Measurements from ENCODE around the gene NRARP. TPM values are rescaled to one million over a fixed set of nuclear protein-coding genes. Genes with fewer than 3 reads are reported as not detected.

Gene NRARP
- total and polyA plus RNA-seq, 2 experiments from 2014 or later = 4.0 to 55.1 TPM

- no peak for TF ChIP-seq ZNF462 (CRISPR knock-in tag; IDR thresholded peaks at IDR 0.05)
- no peak for TF ChIP-seq ZNF114 (CRISPR knock-in tag; IDR thresholded peaks at IDR 0.05)
- TF ChIP-seq ETS1 (IDR thresholded peaks at IDR 0.05) = no peak
- TF ChIP-seq JUNB (IDR thresholded peaks at IDR 0.05; ENCODE audit: unreplicated experiment) = no peak
- no peak for TF ChIP-seq EZH2 (IDR thresholded peaks at IDR 0.05; ENCODE audit: low read depth, unreplicated experiment)
Observed at GRCh38 chr9:137266585-137267453, 35.3 kb downstream of the NRARP start (continued).

GRCh38 chr9:137266162-137266527 is 35.9 kb downstream of the NRARP start:
- Histone ChIP-seq H3F3A (replicated peaks; ENCODE audit: low read depth) (0 out of 2 replicates have a peak, but pooled peaks cover 4% of the 10 kb centered on the region), H3K27me3 (ENCODE audit: insufficient read depth) (no peaks in the 10 kb centered on the region), H3K27ac (ENCODE audit: low read depth) (no peak overlapping the region), H3K79me2 (replicated peaks; ENCODE audit: insufficient read depth) (no peaks in the 10 kb centered on the region), H3K36me3 (ENCODE audit: insufficient read depth) (peaks cover 10% of the 10 kb centered on the region; the same call in 1 of the 2 replicates), H3K4me1 (ENCODE audit: insufficient read depth) (no peaks in the 10 kb centered on the region), H4K20me1 (replicated peaks; ENCODE audit: insufficient read depth) (0 out of 2 replicates have a peak, but pooled peaks cover 9% of the 10 kb centered on the region), H3K9me2 (ENCODE audit: insufficient read depth) (no peaks in the 10 kb centered on the region), H3K4me2 (no peak overlapping the region), H2AFZ (no peak overlapping the region), H3K4me3 (no peak overlapping the region)
- ATAC-seq (no peak), DNase-seq (ENCODE audit: low spot score) (no peak)
- H3K27me3 Mint-ChIP-seq (ENCODE audit: insufficient read depth, low read depth, poor library complexity) = peaks cover 18% of the 10 kb centered on the region
- H3K9me3 Mint-ChIP-seq = no peaks in the 10 kb centered on the region; the same call in 2 of the 3 replicates
- H3K27ac Mint-ChIP-seq = no peak overlapping the region
- H3K36me3 Mint-ChIP-seq (ENCODE audit: low read depth) = peaks cover 37% of the 10 kb centered on the region
- peaks cover 4% of the 10 kb centered on the region; the same call in 2 of the 3 replicates for H3K4me1 Mint-ChIP-seq
- no peak overlapping the region for H3K4me3 Mint-ChIP-seq
- no peak for TF ChIP-seq STAT1 (IDR thresholded peaks at IDR 0.05; ENCODE audit: unreplicated experiment)
- TF ChIP-seq ZNF462 (CRISPR knock-in tag; IDR thresholded peaks at IDR 0.05) = no peak
- no peak for TF ChIP-seq CREB1 (CRISPR knock-in tag; IDR thresholded peaks at IDR 0.05; ENCODE audit: low read depth)
- TF ChIP-seq EZH2 (IDR thresholded peaks at IDR 0.05; ENCODE audit: low read depth, unreplicated experiment) = no peak
